HCT116 (cell line): Measurements from ENCODE around the gene ERBB4. TPM values are rescaled to one million over a fixed set of nuclear protein-coding genes. Genes with fewer than 3 reads are reported as not detected.

Experiments used
- ATAC-seq: fragments of 200-7000 bp; cut with Tn5 transposase; 2 replicates; pipeline ENCODE4 v1.9.1; 2020; ENCODE audit warnings: mild to moderate bottlenecking, moderate library complexity
- BruUV-seq: library from RNA; stranded (reverse); fragments of 400-500 nt; replicated peaks from 2 replicates; lab custom pipeline; 2021; lab: Mats Ljungman, UMichigan
- CTCF ChIA-PET: fragments of 300-600 bp; sonication (Branson Sonifier 250); formaldehyde crosslinking; loops from one replicate; lab custom pipeline; 2021; ENCODE audit warnings: antibody characterized with exemption; lab: Charles Lee
- POLR2A ChIA-PET: fragments of 300-600, 350-600 bp; sonication (Branson Sonifier 250); formaldehyde crosslinking; loops from one replicate; lab custom pipeline; 2021; ENCODE audit warnings: antibody characterized with exemption; lab: Charles Lee
- RAD21 ChIA-PET, 2 experiments: fragments of 300-600 bp; sonication (Branson Sonifier 250); formaldehyde crosslinking; loops; one replicate each; lab custom pipeline; 2023; ENCODE audit warnings: low total read pairs in 2 of 2; ENCODE audit not compliant: uncharacterized antibody in 2 of 2, unreplicated experiment in 2 of 2, low non-redundant PET in 1 of 2; lab: Charles Lee
- DNase-seq: peaks from one replicate; pipeline ENCODE4 v3.0.0-alpha.2; 2010; ENCODE audit warnings: low read depth, low spot score
- H2AFZ ChIP-seq: fragments of 200-600 bp; shearing (Covaris generic), sonication (generic); 2 replicates; pipeline ENCODE4 v1.6.1; 2017; ENCODE audit warnings: low read depth, mixed run types, mixed read lengths, antibody characterized with exemption, low read length; ENCODE audit not compliant: poor library complexity, severe bottlenecking
- H3K27ac ChIP-seq: 2 replicates; pipeline ENCODE4 v1.5.1; 2012; ENCODE audit warnings: low read depth, low read length
- H3K27me3 ChIP-seq: fragments of 200-600 bp; sonication (generic); 2 replicates; pipeline ENCODE4 v1.6.1; 2016; ENCODE audit warnings: mixed run types, low read length, mixed read lengths; ENCODE audit not compliant: insufficient read depth
- H3K36me3 ChIP-seq, 2 experiments: fragments of 200-500 bp in 1 of 2; fragments of 200-600 bp in 1 of 2; sonication (Bioruptor generic) in 1 of 2; sonication (generic) in 1 of 2; 2 replicates each; pipeline versions ENCODE4 v1.5.1 to v1.6.1; 2014 to 2016; ENCODE audit warnings: low read length in 2 of 2, inconsistent platforms in 1 of 2, mixed read lengths in 1 of 2, mixed run types in 1 of 2; ENCODE audit not compliant: insufficient read depth in 2 of 2, control insufficient read depth in 1 of 2
- H3K4me1 ChIP-seq, 2 experiments: fragments of 200-600 bp in 1 of 2; sonication (generic) in 1 of 2; 2 replicates each; pipeline versions ENCODE4 v1.5.1 to v1.6.1; 2012 to 2017; ENCODE audit warnings: low read length in 2 of 2, inconsistent platforms in 1 of 2, mild to moderate bottlenecking in 1 of 2, mixed read lengths in 1 of 2, mixed run types in 1 of 2, moderate library complexity in 1 of 2; ENCODE audit not compliant: insufficient read depth in 2 of 2, control insufficient read depth in 1 of 2
- H3K4me2 ChIP-seq: fragments of 200-600 bp; sonication (generic); 2 replicates; pipeline ENCODE4 v1.6.1; 2017; ENCODE audit warnings: mixed run types, low read length, mixed read lengths
- H3K4me3 ChIP-seq, 2 experiments: fragments of 200-600 bp in 1 of 2; sonication (generic) in 1 of 2; replicated peaks in 1 of 2; 2 replicates each; pipeline ENCODE4 v1.5.1; 2011 to 2016; ENCODE audit warnings: low read length in 2 of 2, control low read depth in 1 of 2, low read depth in 1 of 2, mild to moderate bottlenecking in 1 of 2, mixed read lengths in 1 of 2, mixed run types in 1 of 2
- H3K79me2 ChIP-seq: fragments of 200-600 bp; sonication (generic); 2 replicates; pipeline ENCODE4 v1.6.1; 2017; ENCODE audit warnings: mild to moderate bottlenecking, mixed run types, low read length, moderate library complexity, mixed read lengths; ENCODE audit not compliant: insufficient read depth
- H3K9ac ChIP-seq: fragments of 200-600 bp; sonication (generic); 2 replicates; pipeline ENCODE4 v1.6.1; 2016; ENCODE audit warnings: low read length, mixed read lengths
- H3K9me2 ChIP-seq: fragments of 200-600 bp; sonication (generic), shearing (Covaris generic); 2 replicates; pipeline ENCODE4 v1.6.1; 2017; ENCODE audit warnings: mixed run types, mild to moderate bottlenecking, moderate library complexity; ENCODE audit not compliant: insufficient read depth
- H3K9me3 ChIP-seq, 2 experiments: fragments of 200-500 bp in 1 of 2; fragments of 200-600 bp in 1 of 2; sonication (Bioruptor generic) in 1 of 2; sonication (generic) in 1 of 2; 2 replicates each; pipeline ENCODE4 v1.6.1; 2014 to 2017; ENCODE audit warnings: low read length in 2 of 2, mixed read lengths in 2 of 2, inconsistent platforms in 1 of 2, low read depth in 1 of 2, mild to moderate bottlenecking in 1 of 2, mixed run types in 1 of 2, moderate library complexity in 1 of 2; ENCODE audit not compliant: control insufficient read depth in 1 of 2, insufficient read depth in 1 of 2
- H4K20me1 ChIP-seq: fragments of 200-600 bp; sonication (generic), shearing (Covaris generic); 2 replicates; pipeline ENCODE4 v1.6.1; 2017; ENCODE audit warnings: mixed run types, mild to moderate bottlenecking, moderate library complexity; ENCODE audit not compliant: insufficient read depth
- CEBPB ChIP-seq: IDR thresholded peaks from 2 replicates; pipeline ENCODE4 v1.6.1; 2012; ENCODE audit warnings: low read depth
- CTCF ChIP-seq, 3 experiments: fragments of 200-600 bp in 1 of 3; sonication (generic) in 1 of 3; IDR thresholded peaks in 2 of 3; conservative IDR thresholded peaks in 1 of 3; 2 replicates each; pipeline ENCODE4 v1.5.1; 2012 to 2017; ENCODE audit warnings: low read depth in 2 of 3, low read length in 2 of 3, antibody characterized with exemption in 1 of 3, borderline replicate concordance in 1 of 3, control low read depth in 1 of 3, mild to moderate bottlenecking in 1 of 3, mixed read lengths in 1 of 3, mixed run types in 1 of 3, moderate library complexity in 1 of 3; ENCODE audit not compliant: insufficient read depth in 1 of 3
- EGR1 ChIP-seq: IDR thresholded peaks from 2 replicates; pipeline ENCODE4 v1.6.1; 2012; ENCODE audit warnings: low read depth
- ELF1 ChIP-seq: IDR thresholded peaks from 2 replicates; pipeline ENCODE4 v1.6.1; 2012; ENCODE audit warnings: low read depth, borderline replicate concordance
- EZH2 ChIP-seq: fragments of 200-600 bp; sonication (generic); IDR thresholded peaks from 2 replicates; pipeline ENCODE4 v1.6.1; 2017; ENCODE audit warnings: antibody characterized with exemption, mixed run types
- EZH2phosphoT487 ChIP-seq: fragments of 200-600 bp; IDR thresholded peaks from 2 replicates; pipeline ENCODE4 v1.6.1; 2018; ENCODE audit warnings: antibody characterized with exemption, borderline replicate concordance
- JUND ChIP-seq: IDR thresholded peaks from 2 replicates; pipeline ENCODE4 v1.6.1; 2012
- MAX ChIP-seq: IDR thresholded peaks from 2 replicates; pipeline ENCODE4 v1.6.1; 2012
- POLR2AphosphoS5 ChIP-seq: IDR thresholded peaks from 2 replicates; pipeline ENCODE4 v1.6.1; 2011; ENCODE audit warnings: mild to moderate bottlenecking, low read depth, low read length, moderate library complexity
- REST ChIP-seq: IDR thresholded peaks from 2 replicates; pipeline ENCODE4 v1.6.1; 2012; ENCODE audit warnings: low read depth
- SIN3A ChIP-seq: IDR thresholded peaks from 2 replicates; pipeline ENCODE4 v1.6.1; 2012; ENCODE audit warnings: low read depth
- SRF ChIP-seq: IDR thresholded peaks from 2 replicates; pipeline ENCODE4 v1.6.1; 2012; ENCODE audit warnings: low read depth
- YY1 ChIP-seq: IDR thresholded peaks from 2 replicates; pipeline ENCODE4 v1.6.1; 2011; ENCODE audit warnings: low read length, low read depth, moderate library complexity, mild to moderate bottlenecking; ENCODE audit not compliant: insufficient replicate concordance; ENCODE audit errors: extremely low read depth
- ZBTB33 ChIP-seq: IDR thresholded peaks from 2 replicates; pipeline ENCODE4 v1.6.1; 2011; ENCODE audit warnings: mild to moderate bottlenecking, low read length, moderate library complexity; ENCODE audit not compliant: insufficient replicate concordance; ENCODE audit errors: extremely low read depth
- ZFX ChIP-seq: fragments of 450-650 bp; IDR thresholded peaks from 2 replicates; pipeline ENCODE4 v1.6.1; 2017
- ZNF274 ChIP-seq: fragments of 200-500 bp; sonication (Bioruptor generic); IDR thresholded peaks from 2 replicates; pipeline ENCODE4 v1.6.1; 2014; ENCODE audit warnings: mild to moderate bottlenecking, low read depth, low read length, inconsistent platforms
- intact Hi-C: fragments of 100-400 bp; cut with micrococcal nuclease; formaldehyde crosslinking; loops from 2 replicates; pipeline ENCODE4 v1.10.0; 2022
- total RNA-seq: library from RNA; stranded (reverse); gene quantifications from one replicate; pipeline ENCODE4 v1.2.1, GENCODE V29; 2021; ENCODE audit not compliant: unreplicated experiment

The ERBB4 gene
- total RNA-seq, 1 experiment from 2014 or later, result 0.10 TPM

DNA sequence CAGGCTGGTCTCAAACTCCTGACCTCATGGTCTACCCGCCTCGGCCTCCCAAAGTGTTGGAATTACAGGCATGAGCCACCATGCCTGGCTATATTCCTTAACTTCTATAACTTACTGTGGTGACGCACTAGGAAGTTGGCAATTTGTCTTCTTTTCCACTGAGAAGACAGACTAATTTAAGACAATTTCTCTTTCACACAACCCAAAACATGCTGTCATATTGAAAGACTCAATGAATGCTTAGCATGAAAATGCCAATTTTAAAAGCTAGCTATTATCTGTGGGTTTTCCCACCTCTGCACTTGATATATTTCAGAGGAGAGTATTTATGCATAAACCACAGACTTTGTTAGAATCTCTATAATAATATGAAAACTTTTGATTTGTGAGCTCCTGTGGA, 84.5 kb downstream of the ERBB4 start:
- no peak overlapping the region for H3K27ac ChIP-seq
- no peak for TF ChIP-seq REST
- TF ChIP-seq SIN3A, result no peak
- no peak for TF ChIP-seq CTCF (IDR thresholded peaks at IDR 0.05 in 2 of 3, conservative IDR thresholded peaks at IDR 0.05 in 1 of 3; ENCODE audit: borderline replicate concordance in 1 of 3, insufficient read depth in 1 of 3, low read depth in 2 of 3, low read length in 2 of 3)
- TF ChIP-seq POLR2AphosphoS5, result no peak
- TF ChIP-seq YY1, result no peak
- no peak for TF ChIP-seq ZNF274
- no peak for TF ChIP-seq EZH2
- TF ChIP-seq ELF1, result no peak
- TF ChIP-seq EZH2phosphoT487, result no peak
- TF ChIP-seq ZFX, result no peak
- TF ChIP-seq EGR1, result no peak
- no peak for TF ChIP-seq MAX
- TF ChIP-seq SRF, result no peak
- no peak for TF ChIP-seq ZBTB33
- TF ChIP-seq JUND, result no peak
- TF ChIP-seq CEBPB, result no peak
- ChIA-PET POLR2A (no interaction called here), CTCF (no interaction called here), RAD21 (no interaction called here)
- no peaks in the 10 kb centered on the region for H3K36me3 ChIP-seq
- DNase-seq (no peak), ATAC-seq (no peak)
- no peaks in the 10 kb centered on the region for H3K27me3 ChIP-seq
- H3K4me2 ChIP-seq, result no peak overlapping the region
- no TSS peak for BruUV-seq
- no peaks in the 10 kb centered on the region for H3K9me2 ChIP-seq
- intact Hi-C loops, result no loop called here
- H3K79me2 ChIP-seq, result no peaks in the 10 kb centered on the region
- H4K20me1 ChIP-seq, result no peaks in the 10 kb centered on the region
- peaks cover 5 to 15% of the 10 kb centered on the region in 2 experiments; a peak in 3 of 4 replicates for H3K4me1 ChIP-seq
- H3K9me3 ChIP-seq, result no peaks in the 10 kb centered on the region
- no peak overlapping the region for H2AFZ ChIP-seq
- no peak overlapping the region for H3K9ac ChIP-seq
- no peak overlapping the region for H3K4me3 ChIP-seq
